ENCODE results near the gene DOLPP1.
"Not testable (repeated sequence)": the region's sequence is repeated elsewhere in the genome, so short reads cannot be mapped to it uniquely, and the experiment has no call there.

The DOLPP1 gene

DNA sequence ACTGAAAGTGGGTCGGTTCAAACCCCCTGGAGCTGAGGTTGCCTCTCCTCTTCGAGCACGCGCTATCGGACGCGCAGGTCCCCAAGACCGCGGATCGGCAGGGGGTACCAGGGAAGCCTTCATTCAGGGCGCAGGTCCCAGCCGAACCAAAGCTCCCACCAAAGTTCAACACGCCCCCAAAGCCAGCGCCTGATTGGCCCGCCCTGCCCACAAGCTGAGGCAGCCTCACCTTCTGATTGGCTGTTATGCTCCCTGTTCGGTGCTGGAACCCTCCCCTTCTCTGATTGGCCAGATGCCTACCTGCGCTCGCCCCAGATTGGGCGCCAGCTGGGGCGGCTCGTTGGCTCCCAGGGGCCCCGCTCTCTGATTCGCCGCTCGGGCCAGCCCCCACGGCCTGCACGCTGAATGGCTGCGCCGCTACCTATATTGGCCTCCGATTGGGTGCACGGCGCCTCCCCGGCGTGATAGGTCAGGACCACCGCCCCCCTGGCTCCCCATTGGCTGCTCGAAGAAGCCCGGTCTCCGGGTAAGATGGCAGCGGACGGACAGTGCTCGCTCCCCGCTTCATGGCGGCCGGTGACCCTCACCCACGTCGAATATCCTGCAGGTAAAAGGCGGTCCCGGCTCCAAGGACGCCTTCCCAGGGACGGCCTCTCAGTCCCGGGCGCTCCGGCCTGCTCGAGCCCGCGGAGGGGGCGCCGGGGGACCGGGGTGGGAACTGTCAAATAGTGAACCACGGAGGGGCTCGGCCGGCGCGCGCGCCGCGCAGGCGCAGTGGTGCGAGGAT lies at the start of gene DOLPP1:
TSS of gene DOLPP1 (plus strand) at position 511 of the 787 bp plus-strand sequence. CDS start at position 532, 21 bp downstream.
- TF ChIP-seq, protein P1, sequence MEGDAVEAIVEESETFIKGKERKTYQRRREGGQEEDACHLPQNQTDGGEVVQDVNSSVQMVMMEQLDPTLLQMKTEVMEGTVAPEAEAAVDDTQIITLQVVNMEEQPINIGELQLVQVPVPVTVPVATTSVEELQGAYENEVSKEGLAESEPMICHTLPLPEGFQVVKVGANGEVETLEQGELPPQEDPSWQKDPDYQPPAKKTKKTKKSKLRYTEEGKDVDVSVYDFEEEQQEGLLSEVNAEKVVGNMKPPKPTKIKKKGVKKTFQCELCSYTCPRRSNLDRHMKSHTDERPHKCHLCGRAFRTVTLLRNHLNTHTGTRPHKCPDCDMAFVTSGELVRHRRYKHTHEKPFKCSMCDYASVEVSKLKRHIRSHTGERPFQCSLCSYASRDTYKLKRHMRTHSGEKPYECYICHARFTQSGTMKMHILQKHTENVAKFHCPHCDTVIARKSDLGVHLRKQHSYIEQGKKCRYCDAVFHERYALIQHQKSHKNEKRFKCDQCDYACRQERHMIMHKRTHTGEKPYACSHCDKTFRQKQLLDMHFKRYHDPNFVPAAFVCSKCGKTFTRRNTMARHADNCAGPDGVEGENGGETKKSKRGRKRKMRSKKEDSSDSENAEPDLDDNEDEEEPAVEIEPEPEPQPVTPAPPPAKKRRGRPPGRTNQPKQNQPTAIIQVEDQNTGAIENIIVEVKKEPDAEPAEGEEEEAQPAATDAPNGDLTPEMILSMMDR (IDR thresholded peaks at IDR 0.05; ENCODE audit: low read depth, low read length, missing control alignments): no peak
- in situ Hi-C loops (cut with HindIII; ENCODE audit: low sequenced_read_pairs): loop anchor here (10.0 kb wide), 1 partner anchor 46 kb away; the partner anchor contains the start of gene MIGA2
- peak within 1 kb of the TSS; percentile 80 for H3K4me3 ChIP-seq (ENCODE audit: low read depth, low read length)
- peak; percentile 98 for DNase-seq (ENCODE audit: low read depth)

DNA sequence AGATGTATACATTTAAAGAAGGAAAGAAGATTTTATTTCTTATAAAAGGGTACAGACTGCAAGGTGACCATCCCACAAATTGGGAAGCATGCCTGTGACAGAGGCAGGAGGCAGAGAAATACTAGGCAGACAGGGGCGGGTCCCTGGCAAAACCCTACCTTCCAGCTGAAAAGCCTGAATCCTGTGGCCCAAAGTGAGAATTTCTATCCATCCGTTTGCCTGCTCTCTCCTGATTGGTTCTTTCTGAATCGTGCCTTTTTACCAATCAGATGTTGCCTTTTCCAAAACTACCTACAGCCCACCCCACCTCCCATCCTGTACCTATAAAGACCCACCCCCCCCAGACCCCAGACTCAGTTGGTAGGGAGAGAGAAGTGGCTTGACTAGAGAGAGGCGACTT lies 49.4 kb upstream of the DOLPP1 start:
- in situ Hi-C loops (cut with HindIII; ENCODE audit: low sequenced_read_pairs): loop anchor here (10.0 kb wide), 1 partner anchor 53 kb away; the partner anchor contains the start of gene DOLPP1
- no peak overlapping the region for H3K4me3 ChIP-seq (ENCODE audit: low read depth, low read length)
- TF ChIP-seq, protein P1 (IDR thresholded peaks at IDR 0.05; ENCODE audit: low read depth, low read length, missing control alignments): no peak
- DNase-seq (ENCODE audit: low read depth): no peak

GRCh38 chr9:129032541-129033159 lies 48.3 kb upstream of the DOLPP1 start:
- in situ Hi-C loops (cut with HindIII; ENCODE audit: low sequenced_read_pairs): loop anchor here (10.0 kb wide), 1 partner anchor 52 kb away; the partner anchor contains the start of gene DOLPP1
- no peak for DNase-seq (ENCODE audit: low read depth)
- H3K4me3 ChIP-seq (ENCODE audit: low read depth, low read length): no peak overlapping the region
- TF ChIP-seq, protein P1 (IDR thresholded peaks at IDR 0.05; ENCODE audit: low read depth, low read length, missing control alignments): no peak

DNA sequence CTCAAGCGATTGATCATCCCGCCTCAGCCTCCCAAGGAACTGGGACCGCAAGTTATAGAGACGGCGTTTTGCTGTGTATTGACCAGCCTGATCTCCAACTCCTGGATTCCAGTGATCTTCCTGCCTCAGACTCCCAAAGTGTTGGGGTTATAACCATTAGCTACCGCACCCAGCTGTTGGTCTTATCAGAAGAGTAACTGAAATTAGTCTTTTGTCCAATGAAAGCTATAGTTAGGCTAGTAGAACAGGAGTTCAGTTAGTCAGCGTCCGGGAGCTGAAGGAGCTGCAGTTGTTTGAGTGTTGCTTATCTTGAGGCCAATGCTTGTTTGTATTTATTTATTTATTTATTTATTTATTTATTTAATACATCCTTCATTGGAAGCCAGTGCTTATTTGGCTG lies 47.7 kb upstream of the DOLPP1 start:
- no peak for DNase-seq (ENCODE audit: low read depth)
- in situ Hi-C loops (cut with HindIII; ENCODE audit: low sequenced_read_pairs): loop anchor here (10.0 kb wide), 1 partner anchor 52 kb away; the partner anchor contains the start of gene DOLPP1
- TF ChIP-seq, protein P1 (IDR thresholded peaks at IDR 0.05; ENCODE audit: low read depth, low read length, missing control alignments): no peak
- H3K4me3 ChIP-seq (ENCODE audit: low read depth, low read length): no peak overlapping the region

DNA sequence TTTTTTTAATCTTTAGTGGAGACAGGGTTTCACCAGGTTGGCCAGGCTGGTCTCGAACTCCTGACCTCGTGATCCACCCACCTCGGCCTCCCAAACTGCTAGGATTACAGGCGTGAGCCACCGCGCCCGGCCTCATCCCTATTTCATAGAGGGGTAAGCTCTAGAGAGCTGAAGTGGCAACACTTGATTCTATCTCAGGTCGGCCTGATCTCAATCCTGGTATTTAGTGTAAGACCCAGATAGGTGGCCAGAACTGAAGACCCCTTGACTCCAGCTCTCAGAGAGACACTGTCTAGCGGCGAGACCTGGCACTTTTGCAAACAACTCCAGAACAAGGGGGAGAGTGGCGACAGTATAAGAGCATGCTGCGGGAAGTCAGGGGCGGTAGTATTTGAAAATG lies 45.1 kb upstream of the DOLPP1 start:
- peak overlapping the region; percentile 98 for H3K4me3 ChIP-seq (ENCODE audit: low read depth, low read length)
- DNase-seq (ENCODE audit: low read depth): not testable (repeated sequence)
- in situ Hi-C loops (cut with HindIII; ENCODE audit: low sequenced_read_pairs): loop anchor here (10.0 kb wide), 1 partner anchor 49 kb away; the partner anchor contains the start of gene DOLPP1

DNA sequence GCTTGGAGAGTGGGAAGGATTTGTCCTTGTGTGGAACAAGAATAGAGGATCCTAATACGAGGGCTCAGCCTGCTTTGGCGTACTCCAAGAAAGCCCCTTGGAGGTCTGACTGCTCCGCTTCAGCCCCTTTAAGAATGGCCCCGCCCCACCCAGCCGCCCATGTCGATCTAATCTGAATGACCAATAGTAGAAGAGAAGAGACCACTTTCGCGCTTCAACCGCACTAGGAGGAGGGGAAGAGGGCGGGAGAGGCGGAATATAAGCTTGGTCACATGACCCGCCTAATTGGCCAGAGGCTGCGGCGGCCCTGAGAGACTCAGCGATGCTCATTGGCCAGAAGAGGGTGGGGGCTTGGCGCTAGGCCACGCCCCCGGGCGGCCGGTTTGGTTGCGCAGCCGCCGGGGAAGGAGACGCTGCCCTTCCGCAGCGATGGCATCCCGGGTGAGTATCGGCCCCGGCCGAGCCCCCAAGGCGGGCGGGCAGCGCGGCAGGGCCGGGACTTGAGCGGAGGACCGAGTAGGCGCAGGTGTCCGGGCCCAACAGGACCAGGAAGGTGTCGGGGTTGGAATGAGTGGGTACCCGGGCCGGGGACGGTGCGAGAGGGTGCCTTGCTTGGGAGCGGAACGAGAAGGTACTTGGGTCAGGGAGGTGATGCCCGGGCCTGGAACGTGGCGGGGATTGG lies 44.5 kb upstream of the DOLPP1 start, which contains the start of gene MIGA2:
TSS of gene MIGA2 (plus strand) at position 386 of the 682 bp plus-strand sequence. CDS start 3,969 bp downstream, outside the sequence.
- in situ Hi-C loops (cut with HindIII; ENCODE audit: low sequenced_read_pairs): loop anchor here (10.0 kb wide), 1 partner anchor 48 kb away; the partner anchor contains the start of gene DOLPP1
- DNase-seq (ENCODE audit: low read depth): peak; percentile 98
- peak within 1 kb of the TSS; percentile 98 for H3K4me3 ChIP-seq (ENCODE audit: low read depth, low read length)
- TF ChIP-seq, protein P1 (IDR thresholded peaks at IDR 0.05; ENCODE audit: low read depth, low read length, missing control alignments): no peak
